H1 (cell line): Measurements from ENCODE around the gene PLA2R1. TPM values are rescaled to one million over a fixed set of nuclear protein-coding genes. Genes with fewer than 3 reads are reported as not detected.

Experiments
- CTCF ChIA-PET: fragments of 300-600 bp; sonication (Branson Sonifier 250); formaldehyde crosslinking; loops from one replicate; lab custom pipeline; 2021; ENCODE audit not compliant: partially characterized antibody; lab: Charles Lee
- POLR2A ChIA-PET: fragments of 300-600 bp; sonication (Branson Sonifier 250); formaldehyde crosslinking; loops from one replicate; lab custom pipeline; 2021; ENCODE audit warnings: inconsistent platforms; ENCODE audit not compliant: partially characterized antibody; lab: Charles Lee
- DNase-seq, 2 experiments: peaks; one replicate each; pipeline versions ENCODE4 v3.0.0 to v3.0.0-alpha.2; 2010 to 2022; ENCODE audit warnings: low spot score in 2 of 2, low read depth in 1 of 2, mixed read lengths in 1 of 2
- FAIRE-seq: peaks from 2 replicates; lab custom pipeline; 2011; peaks lifted over from hg19 to GRCh38; lab: Jason Lieb, UNC
- H2AFZ ChIP-seq: 2 replicates; pipeline ENCODE4 v1.8.1; 2012; ENCODE audit warnings: low read length, inconsistent platforms
- H2AK5ac ChIP-seq: 2 replicates; pipeline ENCODE4 v1.6.1; 2013; ENCODE audit warnings: low read depth, low read length
- H2BK120ac ChIP-seq: replicated peaks from 2 replicates; pipeline ENCODE3; 2013; ENCODE audit warnings: low read depth, low read length, inconsistent platforms
- H2BK12ac ChIP-seq: 2 replicates; pipeline ENCODE4 v1.6.1; 2013; ENCODE audit warnings: low read depth, low read length
- H2BK15ac ChIP-seq: 2 replicates; pipeline ENCODE4 v1.6.1; 2013; ENCODE audit warnings: low read length
- H2BK20ac ChIP-seq: 2 replicates; pipeline ENCODE4 v1.6.1; 2013; ENCODE audit warnings: low read length
- H2BK5ac ChIP-seq: 2 replicates; pipeline ENCODE4 v1.6.1; 2013; ENCODE audit warnings: low read depth, low read length
- H3K14ac ChIP-seq: 2 replicates; pipeline ENCODE4 v1.6.1; 2013; ENCODE audit warnings: inconsistent platforms; ENCODE audit not compliant: insufficient read length
- H3K18ac ChIP-seq: 2 replicates; pipeline ENCODE4 v1.6.1; 2013; ENCODE audit warnings: low read length; ENCODE audit errors: extremely low read depth
- H3K23ac ChIP-seq: 2 replicates; pipeline ENCODE4 v1.6.1; 2013; ENCODE audit warnings: inconsistent platforms; ENCODE audit not compliant: insufficient read length
- H3K23me2 ChIP-seq: 2 replicates; pipeline ENCODE4 v1.6.1; 2013; ENCODE audit warnings: low read depth, low read length
- H3K27ac ChIP-seq: 2 replicates; pipeline ENCODE4 v1.6.1; 2011; ENCODE audit warnings: low read depth, low read length, inconsistent platforms
- H3K27me3 ChIP-seq, 4 experiments: replicated peaks in 1 of 4; 1 replicate in 1 of 4; 2 replicates in 3 of 4; pipeline versions ENCODE4 v1.6.1 to v1.8.1; 2011 to 2013; ENCODE audit warnings: low read length in 3 of 4, mild to moderate bottlenecking in 3 of 4, inconsistent platforms in 2 of 4, mixed read lengths in 2 of 4, moderate library complexity in 1 of 4; ENCODE audit not compliant: control insufficient read depth in 3 of 4, insufficient read depth in 3 of 4; ENCODE audit errors: extremely low read depth in 1 of 4
- H3K36me3 ChIP-seq, 4 experiments: 2 replicates each; pipeline versions ENCODE4 v1.6.1 to v1.8.1; 2011 to 2013; ENCODE audit warnings: mild to moderate bottlenecking in 4 of 4, low read length in 3 of 4, moderate library complexity in 2 of 4, control low read depth in 1 of 4, inconsistent platforms in 1 of 4; ENCODE audit not compliant: insufficient read depth in 4 of 4, control insufficient read depth in 2 of 4
- H3K4ac ChIP-seq: replicated peaks from 2 replicates; pipeline ENCODE3; 2013; ENCODE audit warnings: low read length, low read depth, mixed read lengths, inconsistent platforms; ENCODE audit not compliant: insufficient read length
- H3K4me1 ChIP-seq, 4 experiments: replicated peaks in 1 of 4; 1 replicate in 1 of 4; 2 replicates in 3 of 4; pipeline versions ENCODE4 v1.6.1 to v1.8.1; 2011 to 2013; ENCODE audit warnings: low read length in 3 of 4, inconsistent platforms in 2 of 4, mixed read lengths in 1 of 4; ENCODE audit not compliant: insufficient read depth in 4 of 4, control insufficient read depth in 3 of 4
- H3K4me2 ChIP-seq, 2 experiments: 2 replicates each; pipeline versions ENCODE4 v1.6.1 to v1.8.1; 2011 to 2013; ENCODE audit warnings: low read depth in 2 of 2, low read length in 2 of 2, control low read depth in 1 of 2, inconsistent platforms in 1 of 2, mild to moderate bottlenecking in 1 of 2; ENCODE audit not compliant: insufficient read depth in 1 of 2
- H3K4me3 ChIP-seq, 4 experiments: fragments of 200-600, 300-600 bp in 1 of 4; sonication (generic), shearing (Covaris generic), sonication (Bioruptor Twin) in 1 of 4; 2 replicates each; pipeline versions ENCODE4 v1.5.1 to v1.8.1; 2011 to 2016; ENCODE audit warnings: low read length in 4 of 4, low read depth in 3 of 4, control low read depth in 2 of 4, inconsistent platforms in 2 of 4, mild to moderate bottlenecking in 2 of 4, mixed read lengths in 1 of 4, moderate library complexity in 1 of 4; ENCODE audit not compliant: insufficient read depth in 2 of 4; ENCODE audit errors: extremely low read depth in 1 of 4
- H3K56ac ChIP-seq: replicated peaks from 2 replicates; pipeline ENCODE3; 2013; ENCODE audit warnings: low read depth, mild to moderate bottlenecking, mixed read lengths, low read length, inconsistent platforms; ENCODE audit not compliant: insufficient read length
- H3K79me1 ChIP-seq: 2 replicates; pipeline ENCODE4 v1.6.1; 2013; ENCODE audit warnings: low read depth, low read length, control low read depth
- H3K79me2 ChIP-seq, 2 experiments: 2 replicates each; pipeline versions ENCODE4 v1.6.1 to v1.8.1; 2012 to 2013; ENCODE audit warnings: low read length in 2 of 2, mild to moderate bottlenecking in 2 of 2, inconsistent platforms in 1 of 2; ENCODE audit not compliant: insufficient read depth in 2 of 2, control insufficient read depth in 1 of 2
- H3K9ac ChIP-seq, 4 experiments: replicated peaks in 1 of 4; 1 replicate in 1 of 4; 2 replicates in 3 of 4; pipeline versions ENCODE4 v1.6.1 to v1.8.1; 2011 to 2013; ENCODE audit warnings: low read depth in 3 of 4, low read length in 3 of 4, control low read depth in 2 of 4, mild to moderate bottlenecking in 2 of 4, moderate library complexity in 2 of 4, inconsistent platforms in 1 of 4; ENCODE audit errors: extremely low read depth in 1 of 4
- H3K9me3 ChIP-seq, 2 experiments: 2 replicates each; pipeline versions ENCODE4 v1.6.1 to v1.8.1; 2012 to 2013; ENCODE audit warnings: mild to moderate bottlenecking in 2 of 2, moderate library complexity in 2 of 2, control low read depth in 1 of 2, inconsistent platforms in 1 of 2, low read depth in 1 of 2, low read length in 1 of 2, mixed read lengths in 1 of 2; ENCODE audit not compliant: insufficient read depth in 2 of 2
- H4K20me1 ChIP-seq, 2 experiments: replicated peaks in 1 of 2; 2 replicates each; pipeline versions ENCODE3 to v1.8.1; 2011 to 2013; ENCODE audit warnings: inconsistent platforms in 2 of 2, low read length in 2 of 2, mild to moderate bottlenecking in 1 of 2; ENCODE audit not compliant: insufficient read depth in 2 of 2, control insufficient read depth in 1 of 2
- H4K5ac ChIP-seq: 2 replicates; pipeline ENCODE4 v1.6.1; 2013; ENCODE audit warnings: low read length, low read depth, mixed read lengths, inconsistent platforms; ENCODE audit not compliant: insufficient read length
- H4K8ac ChIP-seq: 2 replicates; pipeline ENCODE4 v1.8.0; 2013; ENCODE audit warnings: mild to moderate bottlenecking, moderate library complexity, low read length, inconsistent platforms; ENCODE audit not compliant: insufficient read depth; ENCODE audit errors: extremely low read depth
- H4K91ac ChIP-seq: replicated peaks from 2 replicates; pipeline ENCODE3; 2013; ENCODE audit warnings: low read length, mixed read lengths, inconsistent platforms; ENCODE audit not compliant: insufficient read length
- WGBS, 2 experiments: shearing (Covaris generic) in 1 of 2; methylation state at CpG; one replicate each; pipeline versions ENCODE4 v1.1.6 to v1.1.7; 2013 to 2015; ENCODE audit warnings: low lambda C conversion rate in 2 of 2, mixed read lengths in 2 of 2, inconsistent platforms in 1 of 2, low coverage in 1 of 2, missing lambda C conversion rate in 1 of 2; ENCODE audit not compliant: insufficient replicate concordance in 2 of 2, insufficient coverage in 1 of 2, insufficient read length in 1 of 2; ENCODE audit errors: extremely low coverage in 1 of 2, missing lambda C conversion rate in 1 of 2; 5-methylcytosine and 5-hydroxymethylcytosine counted together
- polyA plus RNA-seq, 7 experiments: library from polyadenylated mRNA; depleted of rRNA in 3 of 7; stranded (reverse) in 5 of 7; unstranded in 2 of 7; fragments of >200 nt in 5 of 7; fragments of 200-250 nt in 2 of 7; gene quantifications; 1 replicate in 5 of 7; 2 replicates in 1 of 7; 4 replicates in 1 of 7; pipeline versions ENCODE4 v1.2.1 to v1.2.3, GENCODE V29; 2011 to 2013; ENCODE audit warnings: missing spikeins in 2 of 7, mixed read lengths in 2 of 7
- total RNA-seq: library from RNA; stranded (reverse); fragmentation: NEBNext Ultra II Directional; extraction: Animal tissue kit (Norgen Biotek cat#: 25700); gene quantifications from 2 replicates; pipeline ENCODE4 v1.2.1, GENCODE V29; 2021

Gene PLA2R1
- total and polyA plus RNA-seq, 2 of the 8 experiments (the other 6 are each of a cell fraction or from before 2014, with no cell fraction given), result 0.65 to 1.5 TPM

DNA sequence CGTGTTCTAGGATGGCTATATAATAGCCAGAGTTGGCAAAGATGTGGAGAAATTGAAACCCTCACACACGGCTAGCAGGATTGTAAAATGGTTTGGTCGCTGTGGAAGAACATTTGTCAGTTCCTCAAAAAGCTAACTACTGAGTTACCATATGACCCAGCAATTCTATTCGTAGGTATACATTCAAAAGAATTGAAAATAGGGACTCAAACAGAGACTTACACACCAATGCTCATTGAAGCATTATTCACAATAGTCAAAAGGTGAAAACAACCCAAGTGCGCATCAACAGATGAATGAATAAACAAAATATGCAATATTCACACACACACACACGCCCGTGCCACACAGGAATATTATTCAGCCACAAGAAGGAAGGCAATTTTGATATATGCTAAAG lies 98.7 kb downstream of the PLA2R1 start:
- Histone ChIP-seq H3K27ac (no peak overlapping the region), H4K91ac (no peak overlapping the region), H3K9ac (no peak overlapping the region), H3K23ac (no peak overlapping the region), H2BK20ac (no peak overlapping the region), H3K18ac (no peak overlapping the region), H4K5ac (no peak overlapping the region), H2BK120ac (no peak overlapping the region), H2BK5ac (no peak overlapping the region), H3K9me3 (no peaks in the 10 kb centered on the region), H3K79me1 (no peaks in the 10 kb centered on the region), H2AFZ (no peak overlapping the region), H3K4ac (no peak overlapping the region), H4K8ac (no peak overlapping the region), H3K79me2 (no peaks in the 10 kb centered on the region), H4K20me1 (peaks cover 0 to 2% of the 10 kb centered on the region in 2 experiments), H3K56ac (no peak overlapping the region), H2BK15ac (no peak overlapping the region), H2BK12ac (no peak overlapping the region), H3K27me3 (no peaks in the 10 kb centered on the region), H3K4me1 (peaks cover 0 to 6% (median 1%) of the 10 kb centered on the region in 4 experiments; a peak in 2 of 7 replicates), H3K14ac (no peak overlapping the region), H3K4me2 (no peak overlapping the region), H2AK5ac (no peak overlapping the region), H3K4me3 (no peak overlapping the region), H3K36me3 (no peaks in the 10 kb centered on the region), H3K23me2 (no peaks in the 10 kb centered on the region)
- FAIRE-seq (no peak), DNase-seq (no peak)
- WGBS, 2 experiments, result 90% methylated on average over 7 of the region's 7 CpGs; no CpG with 5 or more reads in 1 of the 2 experiments
- POLR2A ChIA-PET, result no interaction called here
- CTCF ChIA-PET, result no interaction called here
